Cerebellar nuclear complex (tissue), 1 donor: ENCODE measurements around the gene RAB1B.

Experiments
- DNase-seq, 2 experiments: peaks; one replicate each; lab custom pipeline; 2025; lab: John Stamatoyannopoulos, UW

Gene RAB1B

DNA sequence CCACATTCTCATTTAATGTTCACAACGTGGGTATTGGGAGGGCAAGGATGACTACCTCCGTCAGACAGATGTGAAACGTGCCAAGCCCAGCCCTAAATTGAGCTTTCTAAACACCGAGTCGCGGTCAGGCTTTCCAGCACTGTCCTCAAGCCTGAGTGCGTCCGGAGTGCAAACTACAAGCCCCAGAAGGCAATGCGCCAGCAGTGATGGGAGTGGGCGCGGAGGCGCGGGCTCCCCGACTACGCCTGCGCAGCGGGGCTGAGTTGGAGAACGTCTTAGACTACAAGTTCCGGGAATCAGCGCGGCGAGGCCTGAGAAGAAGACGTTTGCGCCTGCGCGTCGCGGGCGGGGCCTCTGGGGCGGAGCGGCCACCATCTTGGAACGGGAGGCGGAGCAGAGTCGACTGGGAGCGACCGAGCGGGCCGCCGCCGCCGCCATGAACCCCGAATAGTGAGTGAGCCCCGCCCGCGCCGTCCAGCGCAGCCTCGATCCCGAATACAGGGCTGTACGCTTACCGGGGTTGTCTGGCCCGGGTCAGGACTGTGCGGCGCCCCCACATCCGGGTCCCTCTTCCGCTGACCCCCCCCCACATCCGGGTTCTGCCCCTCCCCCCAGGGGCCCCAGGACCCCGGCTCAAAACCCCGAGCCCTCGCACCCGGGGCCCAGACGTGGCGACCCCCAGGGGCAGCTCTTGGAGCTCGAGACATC, at the start of gene RAB1B:
Gene RAB1B (plus strand): TSS at position 396 of the 708 bp plus-strand sequence. CDS start 41 bp downstream, at position 437.
- DNase-seq, result peak; percentile 82 to 99

DNA sequence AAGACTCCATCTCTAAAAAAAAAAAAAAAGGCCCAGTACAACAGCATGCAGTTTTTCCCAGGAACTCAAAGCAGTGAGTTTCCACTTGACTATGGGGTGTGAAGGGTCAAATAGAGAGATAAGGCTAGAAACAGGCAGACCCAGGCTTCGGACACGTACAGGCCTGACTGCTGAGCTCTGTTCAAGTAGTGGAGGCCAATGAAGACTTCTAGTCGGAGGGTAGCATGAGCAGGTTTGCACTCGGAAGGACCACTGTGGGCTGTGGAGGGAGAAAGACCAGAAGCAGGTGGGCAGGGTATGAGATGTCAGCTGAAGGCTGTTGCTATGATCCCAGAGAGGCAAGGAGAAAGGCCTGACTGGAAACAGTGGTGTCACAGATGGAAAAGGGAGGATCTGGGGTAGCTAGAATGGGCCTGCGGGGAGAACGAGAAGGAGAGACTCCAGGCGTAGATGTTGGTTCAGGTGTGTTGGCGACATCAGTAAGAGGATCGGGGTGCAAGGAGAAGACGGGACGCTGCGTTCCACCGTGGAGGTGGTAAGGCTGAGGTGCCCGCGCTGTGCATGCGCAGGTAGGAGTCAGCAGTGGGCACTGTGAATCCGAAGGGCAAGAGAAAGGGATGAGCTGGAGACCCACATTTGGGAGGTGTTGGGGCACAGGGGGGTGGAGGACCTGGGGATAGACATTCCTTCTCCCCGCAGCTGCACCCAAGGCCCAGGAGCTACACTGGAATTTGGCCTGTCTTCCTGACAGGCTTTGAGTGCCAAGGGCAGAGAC, 49.4 kb upstream of the RAB1B start:
- no peak for DNase-seq

DNA sequence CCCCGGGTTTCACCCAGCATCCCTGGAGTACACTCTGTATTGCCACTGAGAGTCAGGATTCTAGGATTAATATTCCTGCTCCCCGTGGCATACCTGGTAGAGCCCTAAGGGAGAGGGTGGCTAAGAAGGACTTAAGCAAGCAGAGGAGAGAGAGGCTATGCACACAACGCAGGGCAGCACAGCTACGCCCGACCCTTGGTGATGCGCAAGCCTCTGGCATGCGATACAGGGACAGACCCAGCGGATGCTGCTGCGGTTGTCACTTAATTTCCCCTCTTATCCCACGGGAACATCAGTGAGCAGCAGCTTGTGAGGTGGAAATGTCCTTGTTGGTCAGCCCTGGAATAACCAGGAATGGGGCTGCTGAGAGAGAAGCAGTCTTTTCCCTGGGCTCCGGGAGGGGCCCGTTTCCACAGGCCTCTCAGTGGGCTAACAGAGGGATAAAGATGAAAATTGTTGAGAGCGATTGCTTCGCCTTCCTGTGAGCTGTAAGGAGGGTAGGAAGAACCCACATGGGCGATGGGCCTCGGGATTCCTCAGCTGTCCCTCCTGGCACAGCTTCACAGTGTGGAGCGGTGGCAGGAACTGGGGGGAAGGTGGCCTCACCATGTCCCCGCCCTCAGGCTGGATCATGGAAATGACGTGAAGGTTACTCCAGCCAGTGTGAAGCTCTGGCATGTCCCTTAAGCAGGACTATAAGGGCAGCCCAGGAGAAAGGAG, 48.4 kb upstream of the RAB1B start:
- no peak for DNase-seq

DNA sequence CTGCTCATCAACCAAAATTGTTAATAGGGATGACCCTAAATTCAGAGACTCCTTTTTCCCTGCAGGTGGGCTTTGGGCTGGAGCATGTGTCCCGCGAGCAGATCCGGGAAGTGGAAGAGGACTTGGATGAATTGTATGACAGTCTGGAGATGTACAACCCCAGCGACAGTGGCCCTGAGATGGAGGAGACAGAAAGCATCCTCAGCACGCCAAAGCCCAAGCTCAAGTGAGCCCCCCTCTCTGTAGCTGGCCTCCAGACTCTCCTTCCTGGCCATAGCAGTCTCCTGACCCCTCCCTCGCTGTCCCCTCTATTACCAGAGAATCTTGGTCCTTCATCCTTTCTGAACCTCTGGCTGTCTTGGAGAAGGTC, 47.9 kb upstream of the RAB1B start:
- no peak for DNase-seq

DNA sequence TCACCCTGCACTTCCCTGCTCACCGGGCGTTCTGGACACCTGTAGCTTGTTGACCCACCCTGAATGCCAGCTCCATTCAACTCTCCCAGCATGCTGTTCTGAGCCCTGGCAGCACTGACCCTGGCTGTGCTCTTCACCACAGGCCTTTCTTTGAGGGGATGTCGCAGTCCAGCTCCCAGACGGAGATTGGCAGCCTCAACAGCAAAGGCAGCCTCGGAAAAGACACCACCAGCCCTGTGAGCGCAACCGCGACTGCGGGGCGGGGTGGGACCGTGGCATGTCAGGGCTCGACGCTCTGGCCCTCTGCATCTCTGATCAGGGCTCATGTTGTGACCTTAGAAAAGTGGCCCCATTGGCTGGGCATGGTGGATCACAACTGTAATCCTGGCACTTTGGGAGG, 47.4 kb upstream of the RAB1B start:
- DNase-seq, result no peak

DNA sequence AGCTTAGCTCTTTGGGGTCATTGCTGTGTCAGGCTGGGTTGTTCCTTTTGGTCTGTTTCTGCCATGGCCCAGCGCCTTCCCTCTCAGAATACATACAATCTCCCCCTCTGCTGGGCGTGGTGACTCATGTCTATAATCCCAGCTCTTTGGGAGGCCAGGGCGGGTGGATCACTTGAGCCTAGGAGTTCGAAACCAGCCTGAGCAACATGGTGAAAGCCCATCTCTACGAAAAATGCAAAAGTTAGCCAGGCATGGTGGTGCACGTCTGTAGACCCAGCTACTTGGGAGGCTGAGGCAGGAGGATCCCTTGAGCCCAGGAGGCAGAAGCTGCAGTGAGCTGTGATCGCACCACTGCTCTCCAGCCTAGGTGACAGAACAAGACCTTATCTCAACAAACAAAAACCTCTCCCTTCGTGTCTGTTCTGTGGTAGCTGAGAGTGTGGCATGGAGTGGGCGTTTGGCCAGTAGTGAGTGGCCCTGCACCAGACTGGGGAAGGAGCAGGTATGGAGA, 46.7 kb upstream of the RAB1B start:
- no peak for DNase-seq

DNA sequence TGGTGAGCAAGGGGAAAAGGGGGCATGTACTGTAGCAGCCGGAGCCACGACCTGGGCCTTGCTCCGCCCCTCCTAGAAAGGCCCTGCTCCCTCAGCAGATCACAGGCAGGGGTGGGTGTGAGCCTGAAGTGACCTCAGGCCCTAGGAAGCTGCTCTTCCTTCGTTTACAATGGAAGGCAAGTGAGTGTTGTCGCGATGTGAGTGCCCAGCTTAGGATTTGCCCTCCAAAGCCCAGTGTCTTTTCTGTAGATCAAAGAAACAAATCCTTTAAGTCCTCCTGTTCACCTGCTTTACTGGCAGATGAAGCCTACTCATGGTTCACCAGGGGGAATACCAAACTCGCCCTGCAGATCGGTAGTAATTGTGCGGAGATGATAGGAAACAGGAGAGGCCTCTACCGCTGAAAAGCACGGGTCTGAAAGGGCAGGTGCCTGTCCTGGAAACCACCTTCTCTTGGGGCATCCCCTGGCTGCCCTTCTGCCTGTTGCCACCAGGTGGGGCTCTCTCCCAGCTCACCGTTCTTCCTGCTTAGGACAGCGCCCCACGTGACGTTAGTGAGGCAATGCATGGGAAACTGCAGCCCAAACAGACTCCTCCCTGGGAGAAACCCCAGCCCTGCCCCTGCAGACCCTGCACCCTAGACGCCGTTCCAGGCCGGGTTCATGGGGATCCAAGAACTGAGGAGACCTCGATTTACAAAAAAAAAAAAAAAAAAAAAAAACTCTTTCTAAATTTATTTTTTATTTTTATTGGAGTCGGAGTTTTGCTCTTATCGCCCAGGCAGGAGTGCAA, 45.9 kb upstream of the RAB1B start:
- peak; percentile 54 to 78 for DNase-seq

DNA sequence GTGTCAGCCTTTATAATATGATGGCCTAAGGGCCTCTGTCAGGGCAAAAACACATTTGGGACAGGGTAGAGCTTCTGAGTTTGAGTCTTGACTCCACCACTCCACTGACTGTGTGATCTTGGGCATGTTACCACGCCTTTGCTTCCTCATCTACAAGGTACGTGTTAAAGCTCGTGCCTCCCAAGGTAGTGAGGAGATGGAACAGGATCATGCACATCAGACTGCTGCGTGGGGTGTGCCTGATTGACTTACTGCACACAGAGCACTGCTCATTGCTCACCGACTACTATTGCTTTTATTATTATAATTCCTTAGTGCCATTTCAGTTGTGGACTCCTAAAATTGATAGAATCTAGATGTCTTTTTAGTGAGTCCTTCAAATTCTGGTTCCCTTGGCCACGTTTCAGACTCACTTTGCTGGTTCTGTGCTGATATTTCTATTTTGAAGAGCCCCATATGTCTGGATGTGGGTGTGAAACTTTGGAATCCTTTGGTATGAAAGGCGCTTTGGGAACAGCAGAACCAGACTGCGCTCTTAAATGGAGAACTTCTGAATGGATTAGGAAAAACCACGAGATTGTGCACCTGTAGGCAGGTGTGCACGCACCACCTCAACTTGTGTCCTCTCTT, 44.1 kb upstream of the RAB1B start:
- DNase-seq, result no peak

DNA sequence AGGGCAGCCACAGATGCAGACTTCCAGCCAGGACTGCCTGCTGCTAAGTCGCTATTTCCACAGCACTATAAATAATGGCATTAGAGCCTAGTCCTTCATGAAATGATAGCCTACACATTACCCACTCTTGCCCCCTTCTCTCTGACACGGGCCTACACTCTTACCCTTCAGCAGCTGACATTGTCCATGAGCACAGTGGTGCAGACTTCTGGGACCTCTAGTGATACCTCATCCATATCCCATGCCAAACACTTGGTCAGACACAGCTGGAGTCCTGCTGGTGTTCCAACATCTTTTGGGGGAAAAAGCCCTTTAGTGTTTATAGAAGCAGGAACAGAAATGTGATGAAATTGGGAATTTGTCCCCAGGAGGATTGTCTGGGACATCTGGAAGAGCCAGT, 43.4 kb upstream of the RAB1B start:
- DNase-seq, result no peak

DNA sequence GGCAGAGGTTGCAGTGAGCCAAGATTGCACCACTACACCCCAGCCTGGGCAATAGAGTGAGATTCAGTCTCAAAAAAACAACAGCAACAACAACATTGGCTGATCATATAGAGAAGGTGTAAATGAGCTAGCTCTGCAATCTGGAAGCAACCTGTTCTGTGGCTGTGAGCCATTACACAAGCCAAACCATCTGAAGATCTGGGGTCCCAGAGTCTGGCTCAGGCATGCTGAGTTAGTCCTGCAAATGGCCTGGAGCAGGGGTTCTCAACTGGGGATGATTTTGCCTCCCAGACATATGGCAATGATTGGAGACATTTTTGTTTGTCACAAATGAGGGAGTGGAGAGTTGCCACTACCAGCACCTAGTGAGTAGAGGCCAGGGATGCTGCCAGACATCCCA, 42.3 kb upstream of the RAB1B start:
- DNase-seq, result peak in 1 of 2 experiments; percentile 32

DNA sequence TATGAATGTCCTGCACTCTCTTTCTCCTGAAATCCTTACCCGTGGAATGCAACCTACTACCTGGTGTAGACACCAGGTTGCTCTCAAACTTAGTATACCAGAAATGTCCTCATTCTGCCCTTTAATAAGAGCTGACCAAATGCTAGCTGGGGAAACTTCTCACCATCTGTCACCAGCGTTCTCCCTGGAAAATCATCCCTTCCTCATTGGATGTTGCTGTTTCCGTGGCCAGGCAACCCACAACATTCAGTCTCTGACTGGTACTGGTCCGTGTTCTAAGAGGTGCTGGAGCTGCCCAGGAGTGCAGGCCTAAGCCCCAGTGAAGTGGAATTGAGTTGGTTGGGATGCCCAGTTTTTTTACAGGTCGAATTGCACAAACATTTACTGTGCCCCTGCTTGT, 40.7 kb upstream of the RAB1B start:
- DNase-seq, result peak in 1 of 2 experiments; percentile 51

DNA sequence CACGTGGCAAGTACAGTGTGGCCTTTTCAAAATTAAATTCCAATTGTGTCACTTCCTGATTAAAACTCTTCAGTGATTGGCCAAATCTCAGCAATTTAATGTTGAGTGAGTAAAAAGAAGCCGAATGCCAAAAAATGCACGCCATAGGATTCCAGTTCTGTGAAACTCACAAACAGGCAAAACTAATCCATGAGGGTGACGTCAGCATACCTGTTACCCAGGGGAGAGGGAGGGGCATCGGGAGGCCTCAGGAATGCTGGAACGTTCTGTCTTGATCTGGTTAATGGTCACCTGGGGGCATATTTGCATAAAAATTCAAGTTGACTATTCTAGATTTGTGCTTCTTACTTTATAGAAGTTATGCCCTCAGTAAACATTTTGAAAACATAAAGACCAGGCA, 39.9 kb upstream of the RAB1B start:
- no peak for DNase-seq

DNA sequence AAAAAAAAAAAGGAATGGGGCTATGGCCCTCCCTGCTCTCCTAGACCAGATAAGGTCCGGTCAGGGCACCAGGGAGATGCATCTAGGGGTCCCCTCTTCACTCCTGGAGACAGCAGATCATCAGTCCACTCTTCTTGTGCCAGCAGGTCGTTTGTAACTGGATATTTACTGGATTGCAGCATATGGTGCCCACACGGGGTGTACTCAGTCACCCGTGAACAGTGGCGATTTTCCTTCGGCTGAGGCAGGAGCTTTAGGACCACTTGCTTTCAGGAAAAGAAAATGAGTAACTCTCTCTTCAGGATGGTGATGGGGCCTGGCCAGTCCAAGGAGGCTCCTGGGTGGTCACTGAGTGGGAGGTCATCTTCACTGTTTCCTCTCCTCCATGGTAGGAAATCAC, 38.3 kb upstream of the RAB1B start:
- DNase-seq, result peak; percentile 27 to 67

DNA sequence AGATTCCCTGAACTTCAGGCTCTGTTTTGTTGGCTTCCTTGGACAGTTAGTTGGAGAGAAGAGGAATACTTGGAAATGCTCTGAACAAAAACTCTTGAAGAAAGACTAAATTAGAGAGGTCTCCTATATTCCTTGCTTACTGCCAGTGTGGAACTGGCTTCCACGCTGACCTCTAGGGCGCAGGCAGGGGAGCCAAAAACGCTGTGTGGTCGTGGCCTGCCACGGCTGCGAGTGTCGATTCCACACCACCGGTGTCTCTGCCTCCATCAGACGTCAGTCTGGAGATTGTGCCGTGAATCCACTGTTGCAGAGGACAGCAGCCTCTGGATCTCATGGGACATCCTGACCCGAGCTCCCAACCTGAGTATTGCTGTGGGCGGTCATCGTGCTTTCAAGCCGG, 37.5 kb upstream of the RAB1B start:
- no peak for DNase-seq

DNA sequence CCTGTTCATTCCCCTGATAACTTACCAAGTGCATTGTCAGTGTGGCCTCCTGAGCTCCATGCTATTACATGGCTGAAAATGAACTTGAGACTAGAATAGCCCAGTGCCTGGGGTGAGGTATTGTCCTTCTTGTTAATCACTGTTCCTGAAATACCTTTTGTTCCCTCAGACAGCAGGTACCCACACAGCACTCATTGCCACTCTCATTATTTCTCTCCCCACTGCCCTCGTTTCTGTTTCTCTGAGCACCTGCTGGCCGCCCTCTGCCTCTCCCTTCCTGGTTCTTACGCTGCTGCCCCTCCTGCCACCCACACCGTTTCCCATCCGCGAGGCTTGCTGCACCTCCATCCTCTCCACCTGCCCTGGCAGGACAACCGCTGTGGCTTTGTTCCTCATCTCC, 36.9 kb upstream of the RAB1B start:
- peak in 1 of 2 experiments; percentile 58 for DNase-seq

DNA sequence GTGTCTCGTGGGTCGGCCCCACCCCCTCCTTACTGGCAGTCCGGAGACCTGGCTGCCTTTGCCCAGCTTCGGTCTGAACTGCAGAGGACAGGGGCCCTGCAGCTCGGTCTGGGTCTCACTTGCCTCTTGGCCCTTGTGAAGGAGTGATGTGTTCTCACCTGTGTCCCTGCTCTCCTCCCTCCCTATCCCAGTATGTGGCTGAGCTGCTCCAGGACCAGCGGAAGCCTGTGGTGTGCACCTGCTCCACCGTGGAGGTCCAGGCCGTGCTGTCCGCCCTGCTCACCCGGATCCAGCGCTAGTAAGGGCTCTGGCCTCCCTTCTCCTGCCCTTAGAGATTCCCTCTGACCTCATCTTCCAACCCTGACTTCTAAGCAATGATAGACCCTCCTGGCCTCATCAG, 35.7 kb upstream of the RAB1B start:
- DNase-seq, result no peak

DNA sequence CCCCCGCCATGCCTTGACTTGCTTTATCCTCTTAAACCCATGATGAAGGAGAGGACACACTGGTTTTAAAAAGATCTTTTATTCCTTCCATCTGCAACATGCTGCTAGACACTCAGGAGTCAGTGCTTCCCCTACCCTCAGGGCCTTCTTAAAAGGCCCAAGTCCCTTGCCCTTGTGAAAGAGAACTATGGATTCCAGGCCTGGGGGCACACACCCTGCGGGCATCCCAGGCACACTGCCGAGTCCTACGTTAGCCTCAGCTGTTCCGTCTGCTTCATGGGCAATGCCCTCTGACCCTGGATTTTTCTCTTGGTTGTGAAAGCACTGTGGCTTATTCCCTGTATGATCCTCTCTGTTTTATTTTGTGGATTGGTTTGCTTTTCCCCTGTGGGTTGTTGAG, 35.1 kb upstream of the RAB1B start:
- DNase-seq, result no peak

DNA sequence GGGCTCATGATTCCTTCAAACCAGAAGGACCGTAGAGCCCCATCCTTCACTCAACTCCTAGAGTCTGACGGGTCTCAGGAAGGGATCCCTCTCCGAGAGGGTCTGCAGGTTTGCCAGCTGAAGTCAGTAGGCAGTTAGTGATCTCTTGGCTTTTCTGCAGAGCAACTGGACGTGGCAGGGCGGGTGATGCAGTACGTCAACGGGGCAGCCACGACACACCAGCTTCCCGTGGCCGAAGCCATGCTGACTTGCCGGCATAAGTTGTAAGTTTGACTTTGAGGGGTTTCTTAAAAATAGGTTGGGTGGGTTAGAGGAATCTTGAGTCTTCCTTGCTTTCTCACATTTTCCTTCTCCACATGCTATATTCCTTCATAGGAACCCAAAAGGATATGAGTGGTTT, 33.3 kb upstream of the RAB1B start:
- DNase-seq, result no peak

DNA sequence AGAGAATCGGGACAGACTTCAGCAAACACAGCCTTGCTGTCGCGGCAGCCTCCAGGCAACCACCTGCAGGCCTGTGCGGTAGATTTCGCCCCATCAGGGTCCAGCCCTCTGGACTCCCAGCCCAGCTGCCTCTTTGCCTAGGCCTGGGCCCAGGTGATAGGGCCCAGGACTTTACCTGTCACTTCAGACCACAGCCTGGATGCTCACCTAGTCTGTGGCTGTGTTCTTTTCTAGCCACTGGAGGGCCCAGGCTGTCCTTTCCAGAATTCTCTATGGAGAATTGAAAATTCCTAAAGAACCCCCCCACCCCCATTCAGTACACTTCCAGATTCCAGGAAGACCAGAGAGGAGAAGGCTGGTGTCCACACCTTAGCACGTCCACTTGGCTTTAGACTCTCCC, 30.6 kb upstream of the RAB1B start:
- DNase-seq, result no peak

DNA sequence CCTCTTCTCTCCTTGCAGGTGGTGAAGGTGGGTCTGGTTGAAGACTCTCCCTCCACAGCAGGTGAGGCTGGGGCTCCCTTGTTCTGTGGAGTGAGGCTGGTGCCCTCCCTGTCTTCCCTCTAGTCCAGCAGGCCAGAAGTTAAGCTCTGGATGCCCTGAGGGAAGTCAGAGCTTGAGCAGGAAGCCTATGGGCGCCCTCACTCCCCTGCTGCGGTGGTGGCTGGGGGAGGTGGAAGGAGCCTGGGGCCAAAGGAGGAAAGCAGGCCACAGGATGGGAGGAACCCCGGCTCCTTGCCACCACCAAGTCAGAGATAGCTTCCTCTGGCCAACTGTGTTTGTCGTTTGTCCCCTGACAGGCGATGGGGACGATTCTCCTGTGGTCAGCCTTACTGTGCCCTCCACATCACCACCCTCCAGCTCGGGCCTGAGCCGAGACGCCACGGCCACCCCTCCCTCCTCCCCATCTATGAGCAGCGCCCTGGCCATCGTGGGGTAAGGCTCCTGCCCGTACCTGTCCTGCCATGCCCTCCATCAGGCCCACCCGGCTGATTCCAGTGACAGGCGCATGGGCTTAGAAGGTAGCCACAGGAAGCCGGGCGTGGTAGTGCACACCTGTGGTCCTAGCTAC, 29.5 kb upstream of the RAB1B start:
- no peak for DNase-seq

DNA sequence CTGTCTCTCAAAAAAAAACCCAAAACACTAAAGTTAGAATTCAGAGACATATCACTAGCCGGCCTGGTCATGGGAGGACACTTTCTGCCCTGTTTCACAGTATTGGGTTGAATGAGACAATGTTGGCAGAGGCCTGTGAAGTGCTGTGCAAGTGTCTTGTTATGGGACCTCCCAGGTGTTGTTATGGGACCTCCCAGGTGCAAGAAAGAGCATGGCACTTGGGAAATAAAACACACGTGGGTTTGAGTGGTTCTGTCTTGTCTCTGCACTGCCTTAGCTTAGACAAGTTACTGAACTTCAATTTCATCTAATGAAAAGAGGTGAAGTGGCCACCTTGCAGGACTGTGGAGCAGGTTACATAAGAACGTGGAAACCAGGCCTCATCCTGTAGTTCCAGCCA, 28.9 kb upstream of the RAB1B start:
- no peak for DNase-seq
